GM23338 (cell line): ENCODE data around the gene STON2. TPM values are rescaled to one million over a fixed set of nuclear protein-coding genes. Genes with fewer than 3 reads are reported as not detected.

Experiments used
- ATAC-seq: fragments of 200-7000 bp; cut with Tn5 transposase; 3 replicates; pipeline ENCODE4 v1.9.1; 2020
- DNase-seq: peaks from one replicate; pipeline ENCODE4 v3.0.0-alpha.2; 2015; ENCODE audit warnings: low spot score
- H2AFZ ChIP-seq: fragments of 200-600 bp; sonication (generic); 2 replicates; pipeline ENCODE4 v1.8.0; 2016; ENCODE audit warnings: antibody characterized with exemption, mild to moderate bottlenecking, moderate library complexity
- H3F3A ChIP-seq: fragments of 200-600 bp; sonication (generic); replicated peaks from 2 replicates; pipeline ENCODE4 v1.8.0; 2017; ENCODE audit warnings: antibody characterized with exemption, mixed run types, low read depth
- H3K27ac ChIP-seq: fragments of 200-600 bp; sonication (generic); 2 replicates; pipeline ENCODE4 v1.6.1; 2016; ENCODE audit warnings: low read depth
- H3K27me3 ChIP-seq: fragments of 200-600 bp; sonication (generic); 2 replicates; pipeline ENCODE4 v1.8.0; 2016; ENCODE audit warnings: mild to moderate bottlenecking, mixed run types, moderate library complexity; ENCODE audit not compliant: insufficient read depth
- H3K36me3 ChIP-seq: fragments of 200-600 bp; sonication (generic); 2 replicates; pipeline ENCODE4 v1.8.0; 2016; ENCODE audit warnings: mild to moderate bottlenecking; ENCODE audit not compliant: insufficient read depth
- H3K4me1 ChIP-seq: fragments of 200-600 bp; sonication (generic); 2 replicates; pipeline ENCODE4 v1.8.0; 2016; ENCODE audit warnings: mild to moderate bottlenecking, moderate library complexity; ENCODE audit not compliant: insufficient read depth
- H3K4me2 ChIP-seq: fragments of 200-600 bp; sonication (generic); 2 replicates; pipeline ENCODE4 v1.7.1; 2017; ENCODE audit warnings: mixed run types
- H3K4me3 ChIP-seq: fragments of 200-600 bp; sonication (generic); 2 replicates; pipeline ENCODE4 v1.6.1; 2016; ENCODE audit warnings: mixed run types
- H3K79me2 ChIP-seq: fragments of 200-600 bp; sonication (generic); replicated peaks from 2 replicates; pipeline ENCODE4 v1.8.0; 2017; ENCODE audit warnings: mild to moderate bottlenecking; ENCODE audit not compliant: insufficient read depth
- H3K9me2 ChIP-seq: fragments of 200-600 bp; sonication (generic); 2 replicates; pipeline ENCODE4 v1.8.0; 2017; ENCODE audit not compliant: insufficient read depth
- H4K20me1 ChIP-seq: fragments of 200-600 bp; sonication (generic); replicated peaks from 2 replicates; pipeline ENCODE4 v1.8.0; 2017; ENCODE audit warnings: mild to moderate bottlenecking; ENCODE audit not compliant: insufficient read depth
- H3K27ac Mint-ChIP-seq: 2 replicates; pipeline ENCODE4 v1.8.0; 2020; ENCODE audit warnings: inconsistent platforms, mild to moderate bottlenecking, moderate library complexity, mixed read lengths
- H3K27me3 Mint-ChIP-seq: 3 replicates; pipeline ENCODE4 v1.8.0; 2022; ENCODE audit warnings: low read depth, mild to moderate bottlenecking, moderate library complexity, mixed read lengths, inconsistent platforms; ENCODE audit not compliant: insufficient read depth, poor library complexity
- H3K36me3 Mint-ChIP-seq: 3 replicates; pipeline ENCODE4 v1.8.0; 2021; ENCODE audit warnings: low read depth, mild to moderate bottlenecking, inconsistent platforms, moderate library complexity, mixed read lengths
- H3K4me1 Mint-ChIP-seq: 3 replicates; pipeline ENCODE4 v1.8.0; 2020; ENCODE audit warnings: mild to moderate bottlenecking, inconsistent platforms, mixed read lengths
- H3K4me3 Mint-ChIP-seq: 3 replicates; pipeline ENCODE4 v1.8.0; 2021; ENCODE audit warnings: moderate library complexity, mild to moderate bottlenecking, inconsistent platforms, mixed read lengths
- H3K9me3 Mint-ChIP-seq: 3 replicates; pipeline ENCODE4 v1.8.0; 2020; ENCODE audit warnings: moderate library complexity, mild to moderate bottlenecking, inconsistent platforms, mixed read lengths
- CREB1 ChIP-seq: fragments of 250-450 bp; sonication (Bioruptor Pico); IDR thresholded peaks from 2 replicates; pipeline ENCODE4 v1.5.0; 2020; ENCODE audit warnings: low read depth, mild to moderate bottlenecking, moderate library complexity
- CTCF ChIP-seq, 2 experiments: fragments of 200-600 bp in 1 of 2; sonication (generic) in 1 of 2; conservative IDR thresholded peaks; 2 replicates each; pipeline versions ENCODE4 v1.5.1 to v1.6.1; 2016 to 2017; ENCODE audit warnings: antibody characterized with exemption in 2 of 2, low read depth in 2 of 2, mild to moderate bottlenecking in 2 of 2, moderate library complexity in 1 of 2
- ETS1 ChIP-seq: IDR thresholded peaks from 2 replicates; pipeline ENCODE4 v1.6.1; 2016; ENCODE audit warnings: antibody characterized with exemption
- EZH2 ChIP-seq: fragments of 200-600 bp; sonication (generic); IDR thresholded peaks from one replicate; pipeline ENCODE4 v1.8.0; 2017; ENCODE audit warnings: antibody characterized with exemption, mild to moderate bottlenecking, low read depth; ENCODE audit not compliant: unreplicated experiment
- EZH2phosphoT487 ChIP-seq: fragments of 200-600 bp; sonication (generic); IDR thresholded peaks from one replicate; pipeline ENCODE4 v1.8.1; 2018; ENCODE audit warnings: antibody characterized with exemption; ENCODE audit not compliant: unreplicated experiment
- JUNB ChIP-seq: IDR thresholded peaks from one replicate; pipeline ENCODE4 v1.6.1; 2016; ENCODE audit warnings: antibody characterized with exemption; ENCODE audit not compliant: unreplicated experiment
- NANOG ChIP-seq: IDR thresholded peaks from 2 replicates; pipeline ENCODE4 v1.6.1; 2016; ENCODE audit warnings: antibody characterized with exemption, borderline replicate concordance
- REST ChIP-seq: IDR thresholded peaks from one replicate; pipeline ENCODE4 v1.6.1; 2018; ENCODE audit warnings: antibody characterized with exemption; ENCODE audit not compliant: unreplicated experiment
- STAT1 ChIP-seq: IDR thresholded peaks from one replicate; pipeline ENCODE4 v1.6.1; 2016; ENCODE audit warnings: antibody characterized with exemption; ENCODE audit not compliant: unreplicated experiment
- ZNF114 ChIP-seq: fragments of 250-450 bp; sonication (Bioruptor Pico); IDR thresholded peaks from 2 replicates; pipeline ENCODE4 v1.5.0; 2020; ENCODE audit warnings: mild to moderate bottlenecking, moderate library complexity
- ZNF331 ChIP-seq: fragments of 250-450 bp; sonication (Bioruptor Pico); IDR thresholded peaks from 2 replicates; pipeline ENCODE4 v1.5.0; 2020; ENCODE audit warnings: low read depth, mild to moderate bottlenecking, moderate library complexity
- ZNF462 ChIP-seq: fragments of 250-450 bp; sonication (Bioruptor Pico); IDR thresholded peaks from 2 replicates; pipeline ENCODE4 v1.5.0; 2020; ENCODE audit warnings: mild to moderate bottlenecking, moderate library complexity
- polyA plus RNA-seq: library from polyadenylated mRNA; unstranded; fragments of >200 nt; fragmentation: Nextera tagmentation; extraction: Ambion mirVana; gene quantifications from 2 replicates; pipeline ENCODE4 v1.2.1, GENCODE V29; 2016
- total RNA-seq: library from RNA; depleted of rRNA; stranded (reverse); fragments of >200 nt; shearing (Covaris generic); gene quantifications from 2 replicates; pipeline ENCODE4 v1.2.3, GENCODE V29; 2014

STON2 gene
- total and polyA plus RNA-seq, 2 experiments from 2014 or later: 8.2 to 71.0 TPM

- TF ChIP-seq CREB1 (CRISPR knock-in tag): no peak
- no peak for TF ChIP-seq STAT1
Observed at GRCh38 chr14:81344481-81345160, 55.5 kb downstream of the STON2 start (continued).

GRCh38 chr14:81343701-81344100 lies 56.4 kb downstream of the STON2 start:
- Histone ChIP-seq H3K36me3 (no peaks in the 10 kb centered on the region), H3K27me3 (no peaks in the 10 kb centered on the region), H3K4me2 (no peak overlapping the region), H2AFZ (no peak overlapping the region), H3K27ac (no peak overlapping the region), H4K20me1 (0 out of 2 replicates have a peak, but pooled peaks cover 3% of the 10 kb centered on the region), H3K9me2 (peaks cover 2% of the 10 kb centered on the region; the same call in 1 of the 2 replicates), H3K79me2 (peaks cover 42% of the 10 kb centered on the region), H3F3A (no peaks in the 10 kb centered on the region), H3K4me3 (no peak overlapping the region), H3K4me1 (0 out of 2 replicates have a peak, but pooled peaks cover 5% of the 10 kb centered on the region)
- DNase-seq (no peak), ATAC-seq (no peak)
- Mint-ChIP-seq H3K27ac (no peak overlapping the region), H3K36me3 (no peaks in the 10 kb centered on the region), H3K27me3 (peaks cover 5% of the 10 kb centered on the region), H3K4me3 (no peak overlapping the region), H3K9me3 (no peaks in the 10 kb centered on the region), H3K4me1 (peaks cover 14% of the 10 kb centered on the region; the same call in 2 of the 3 replicates)
- TF ChIP-seq ZNF331 (no peak), STAT1 (no peak), CREB1 (CRISPR knock-in tag) (no peak), REST (no peak), EZH2 (no peak), EZH2phosphoT487 (no peak), ZNF462 (CRISPR knock-in tag) (no peak), NANOG (no peak), ETS1 (no peak), ZNF114 (CRISPR knock-in tag) (no peak), CTCF (conservative IDR thresholded peaks at IDR 0.05; ENCODE audit: low read depth in 2 of 2) (no peak), JUNB (no peak)
